GM21515 (cell line): ENCODE measurements around the gene ICAM5.

Experiments
- ATAC-seq: cut with Tn5 transposase; IDR thresholded peaks from one replicate; pipeline ENCODE4 v1.9.1; 2021; ENCODE audit not compliant: unreplicated experiment

ICAM5 gene

GRCh38 chr19:10317045-10317856 lies 27.5 kb downstream of the ICAM5 start:
- no peak for ATAC-seq

- ATAC-seq, result no peak
Measured at GRCh38 chr19:10317857-10318462, 28.2 kb downstream of the ICAM5 start.

- ATAC-seq, result no peak
Measured at GRCh38 chr19:10318807-10319682, 29.3 kb downstream of the ICAM5 start.

GRCh38 chr19:10320602-10321416 lies 31.1 kb downstream of the ICAM5 start:
- ATAC-seq, result no peak

GRCh38 chr19:10321417-10321797 lies 31.7 kb downstream of the ICAM5 start:
- no peak for ATAC-seq

- no peak for ATAC-seq
Measured at GRCh38 chr19:10321874-10322835, 32.4 kb downstream of the ICAM5 start.

- ATAC-seq, result no peak
Measured at GRCh38 chr19:10325732-10326131, 36.0 kb downstream of the ICAM5 start.

GRCh38 chr19:10327793-10328192 lies 38.0 kb downstream of the ICAM5 start:
- no peak for ATAC-seq

- ATAC-seq, result no peak
Measured at GRCh38 chr19:10328558-10329429, 39.0 kb downstream of the ICAM5 start.

GRCh38 chr19:10329555-10329954 lies 39.8 kb downstream of the ICAM5 start:
- ATAC-seq, result no peak

GRCh38 chr19:10332158-10332964 lies 42.6 kb downstream of the ICAM5 start:
- no peak for ATAC-seq

GRCh38 chr19:10332965-10333757 lies 43.4 kb downstream of the ICAM5 start, which contains the start of gene RAVER1:
RAVER1 (minus strand) TSS chr19:10333529; CDS start chr19:10333507, 22 bp downstream.
- ATAC-seq, result peak; percentile 79

- ATAC-seq, result no peak
Measured at GRCh38 chr19:10333758-10334587, 44.2 kb downstream of the ICAM5 start.

- no peak for ATAC-seq
Measured at GRCh38 chr19:10334588-10335351, 45.0 kb downstream of the ICAM5 start.

GRCh38 chr19:10335352-10335985 lies 45.7 kb downstream of the ICAM5 start:
- ATAC-seq, result no peak
